WI38 (cell line): ENCODE results near the gene CACYBP.

Source experiments
- H3K4me3 ChIP-seq: 2 replicates; pipeline ENCODE4 v1.5.1; 2011; ENCODE audit warnings: low read depth, mild to moderate bottlenecking, control low read depth, low read length
- CTCF ChIP-seq: IDR thresholded peaks from 2 replicates; pipeline ENCODE4 v1.5.1; 2012; ENCODE audit warnings: low read depth, mild to moderate bottlenecking, control low read depth, low read length

Gene CACYBP

GRCh38 chr1:175015243-175015642, 15.5 kb downstream of the CACYBP start:
- TF ChIP-seq CTCF = no peak
- H3K4me3 ChIP-seq = peak overlapping the region; percentile 25; the same call in 1 of the 2 replicates

- no peak overlapping the region for H3K4me3 ChIP-seq
Observed at GRCh38 chr1:175019524-175019923, 19.8 kb downstream of the CACYBP start.

GRCh38 chr1:175023043-175023921, 23.5 kb downstream of the CACYBP start, which contains the start of gene MRPS14:
Gene MRPS14, minus strand, starts transcription at chr1:175023425. Its CDS starts 17 bp downstream, at chr1:175023408.
- no peak for TF ChIP-seq CTCF
- H3K4me3 ChIP-seq = peak within 1 kb of the TSS; percentile 72

More at GRCh38 chr1:175019524-175019923, 19.8 kb downstream of the CACYBP start:
- TF ChIP-seq CTCF = no peak

GRCh38 chr1:175023922-175024242, 24.1 kb downstream of the CACYBP start:
- H3K4me3 ChIP-seq = peak overlapping the region; percentile 72

DNA sequence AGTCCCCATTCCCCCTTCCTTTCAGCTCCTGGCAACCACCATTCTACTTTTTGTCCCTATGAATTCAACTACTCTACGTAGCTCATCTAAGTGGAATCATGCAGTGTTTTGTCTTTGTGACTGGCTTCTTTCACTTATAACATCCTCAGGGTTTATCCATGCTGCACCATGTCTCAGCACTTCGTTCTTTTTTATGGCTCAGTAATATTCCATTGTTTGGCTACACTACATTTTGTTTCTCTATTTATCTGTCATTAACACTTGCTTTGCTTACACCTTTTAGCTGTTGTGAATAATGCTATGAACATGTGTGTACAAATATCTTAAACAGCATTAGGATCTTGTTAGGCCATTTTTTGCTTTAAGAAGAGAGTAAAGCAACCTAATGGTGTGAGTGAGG, 25.0 kb downstream of the CACYBP start:
- no peak overlapping the region for H3K4me3 ChIP-seq
- TF ChIP-seq CTCF = no peak

GRCh38 chr1:175033953-175034352, 34.2 kb downstream of the CACYBP start:
- no peak overlapping the region for H3K4me3 ChIP-seq
- TF ChIP-seq CTCF = no peak

- no peak overlapping the region for H3K4me3 ChIP-seq
Observed at GRCh38 chr1:175034775-175035174, 35.0 kb downstream of the CACYBP start.

More at GRCh38 chr1:175034775-175035174, 35.0 kb downstream of the CACYBP start:
- TF ChIP-seq CTCF = no peak
